ENCODE results near the gene ADSL.

GRCh38 chr22:40322818-40323447 is 23.4 kb upstream of the ADSL start:
- TF ChIP-seq CTCF (IDR thresholded peaks at IDR 0.05) (no peak), EZH2 (IDR thresholded peaks at IDR 0.05; ENCODE audit: borderline replicate concordance, insufficient read depth, low read depth, low read length, poor library complexity, severe bottlenecking) (no peak)

Measured in B cell (primary cell).